T47D (cell line): ENCODE results near the gene LRRN2.

ENCODE experiments used
- DNase-seq, 2 experiments: peaks; one replicate each; pipeline versions ENCODE4 v3.0.0 to v3.0.0-alpha.2; 2011 to 2012; ENCODE audit warnings: low read depth in 1 of 2, low spot score in 1 of 2
- JUND ChIP-seq: IDR thresholded peaks from 2 replicates; pipeline ENCODE4 v1.6.1; 2012; ENCODE audit warnings: low read depth
- in situ Hi-C: cut with HindIII; loops from 2 replicates; pipeline ENCODE4 v1.10.0; 2016; ENCODE audit warnings: low sequenced_read_pairs, low pct_unique_long_range_greater_than_20kb

Gene LRRN2

GRCh38 chr1:204660509-204660908 lies 25.0 kb downstream of the LRRN2 start:
- in situ Hi-C loops, result no loop called here
- no peak for DNase-seq
- TF ChIP-seq JUND, result no peak

GRCh38 chr1:204659056-204659455 lies 26.5 kb downstream of the LRRN2 start:
- no peak for DNase-seq
- TF ChIP-seq JUND, result no peak

GRCh38 chr1:204658295-204658694 lies 27.2 kb downstream of the LRRN2 start:
- no peak for TF ChIP-seq JUND
- in situ Hi-C loops, result no loop called here
- no peak for DNase-seq

More at GRCh38 chr1:204659056-204659455, 26.5 kb downstream of the LRRN2 start:
- in situ Hi-C loops, result no loop called here

- DNase-seq, result no peak
Observed at GRCh38 chr1:204653590-204654340, 31.8 kb downstream of the LRRN2 start.

GRCh38 chr1:204652497-204652896 lies 33.0 kb downstream of the LRRN2 start:
- peak in 1 of 2 experiments; percentile 15 for DNase-seq
- in situ Hi-C loops, result no loop called here
- no peak for TF ChIP-seq JUND

More at GRCh38 chr1:204653590-204654340, 31.8 kb downstream of the LRRN2 start:
- in situ Hi-C loops, result no loop called here
- TF ChIP-seq JUND, result no peak

GRCh38 chr1:204651843-204652421 lies 33.6 kb downstream of the LRRN2 start:
- no peak for TF ChIP-seq JUND
- in situ Hi-C loops, result no loop called here
- DNase-seq, result no peak

GRCh38 chr1:204650911-204651570 lies 34.5 kb downstream of the LRRN2 start:
- DNase-seq, result no peak
- in situ Hi-C loops, result no loop called here
- TF ChIP-seq JUND, result no peak

GRCh38 chr1:204649721-204650521 lies 35.6 kb downstream of the LRRN2 start:
- in situ Hi-C loops, result no loop called here
- no peak for DNase-seq

GRCh38 chr1:204648576-204648975 lies 37.0 kb downstream of the LRRN2 start:
- in situ Hi-C loops, result no loop called here
- no peak for TF ChIP-seq JUND

More at GRCh38 chr1:204649721-204650521, 35.6 kb downstream of the LRRN2 start:
- no peak for TF ChIP-seq JUND

GRCh38 chr1:204647805-204648153 lies 37.8 kb downstream of the LRRN2 start:
- in situ Hi-C loops, result no loop called here
- TF ChIP-seq JUND, result no peak
- DNase-seq, result no peak

More at GRCh38 chr1:204648576-204648975, 37.0 kb downstream of the LRRN2 start:
- DNase-seq, result no peak

- DNase-seq, result peak; percentile 55 to 85
- TF ChIP-seq JUND, result no peak
- in situ Hi-C loops, result no loop called here
Observed at GRCh38 chr1:204647114-204647804, 38.3 kb downstream of the LRRN2 start.

- in situ Hi-C loops, result no loop called here
- DNase-seq, result no peak
- no peak for TF ChIP-seq JUND
Observed at GRCh38 chr1:204645666-204646065, 39.9 kb downstream of the LRRN2 start.
